Measurements from ENCODE around the gene RCAN2. TPM values are rescaled to one million over a fixed set of nuclear protein-coding genes. Genes with fewer than 3 reads are reported as not detected.

Gene RCAN2
- total and polyA plus RNA-seq, 9 donors = 12.0 to 75.3 (median 16.7) TPM

DNA sequence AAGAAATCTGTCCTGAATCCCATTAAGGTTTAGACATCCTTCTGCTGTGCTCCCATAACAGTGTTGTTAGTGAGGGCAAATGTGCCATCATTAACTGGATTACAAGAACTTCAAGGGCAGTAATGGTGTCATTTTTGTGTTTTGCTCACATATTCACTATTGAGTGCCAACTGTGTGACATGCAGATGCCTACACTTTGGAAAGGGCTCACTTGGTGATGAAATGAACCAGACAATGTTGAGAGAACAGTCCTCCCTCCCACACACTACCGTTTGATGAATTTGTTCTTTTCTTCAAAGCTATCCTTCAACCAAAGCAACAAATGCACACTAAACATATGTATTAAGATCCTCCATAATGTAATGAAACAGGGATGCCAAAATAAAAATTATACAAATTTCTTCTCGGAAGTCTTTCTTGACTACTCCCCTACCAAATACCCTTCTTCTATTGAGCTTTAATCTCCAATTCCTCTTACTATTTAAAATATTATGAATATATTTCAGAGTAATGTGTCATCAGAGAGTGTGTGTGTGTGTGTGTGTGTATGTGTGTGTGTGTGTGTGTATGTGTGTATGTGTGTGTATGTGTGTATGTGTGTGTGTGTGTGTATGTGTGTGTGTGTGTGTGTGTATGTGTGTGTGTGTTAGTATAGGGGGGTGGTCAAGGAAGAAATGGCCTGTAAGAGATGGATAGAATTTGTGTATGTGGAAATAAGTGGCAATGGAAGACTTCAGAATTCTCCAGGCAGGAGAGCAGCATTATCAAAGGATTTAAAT is 228.1 kb downstream of the RCAN2 start:
- Histone ChIP-seq H3K27me3 (no peaks in the 10 kb centered on the region), H3K4me1 (ENCODE audit: insufficient read depth) (peaks cover 5% of the 10 kb centered on the region), H3K36me3 (no peaks in the 10 kb centered on the region), H3K4me3 (no peak overlapping the region), H3K9me3 (no peaks in the 10 kb centered on the region), H3K27ac (no peak overlapping the region)
- TF ChIP-seq POLR2A (IDR thresholded peaks at IDR 0.05) = no peak
- TF ChIP-seq, protein P1, sequence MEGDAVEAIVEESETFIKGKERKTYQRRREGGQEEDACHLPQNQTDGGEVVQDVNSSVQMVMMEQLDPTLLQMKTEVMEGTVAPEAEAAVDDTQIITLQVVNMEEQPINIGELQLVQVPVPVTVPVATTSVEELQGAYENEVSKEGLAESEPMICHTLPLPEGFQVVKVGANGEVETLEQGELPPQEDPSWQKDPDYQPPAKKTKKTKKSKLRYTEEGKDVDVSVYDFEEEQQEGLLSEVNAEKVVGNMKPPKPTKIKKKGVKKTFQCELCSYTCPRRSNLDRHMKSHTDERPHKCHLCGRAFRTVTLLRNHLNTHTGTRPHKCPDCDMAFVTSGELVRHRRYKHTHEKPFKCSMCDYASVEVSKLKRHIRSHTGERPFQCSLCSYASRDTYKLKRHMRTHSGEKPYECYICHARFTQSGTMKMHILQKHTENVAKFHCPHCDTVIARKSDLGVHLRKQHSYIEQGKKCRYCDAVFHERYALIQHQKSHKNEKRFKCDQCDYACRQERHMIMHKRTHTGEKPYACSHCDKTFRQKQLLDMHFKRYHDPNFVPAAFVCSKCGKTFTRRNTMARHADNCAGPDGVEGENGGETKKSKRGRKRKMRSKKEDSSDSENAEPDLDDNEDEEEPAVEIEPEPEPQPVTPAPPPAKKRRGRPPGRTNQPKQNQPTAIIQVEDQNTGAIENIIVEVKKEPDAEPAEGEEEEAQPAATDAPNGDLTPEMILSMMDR (IDR thresholded peaks at IDR 0.05) = no peak
- intact Hi-C loops (cut with DNase I) = no loop called here
- DNase-seq = no peak
- 43 to 55% (median 52%) methylated on average over 2 of the region's 2 CpGs for whole genome bisulfite sequencing, 3 donors

DNA sequence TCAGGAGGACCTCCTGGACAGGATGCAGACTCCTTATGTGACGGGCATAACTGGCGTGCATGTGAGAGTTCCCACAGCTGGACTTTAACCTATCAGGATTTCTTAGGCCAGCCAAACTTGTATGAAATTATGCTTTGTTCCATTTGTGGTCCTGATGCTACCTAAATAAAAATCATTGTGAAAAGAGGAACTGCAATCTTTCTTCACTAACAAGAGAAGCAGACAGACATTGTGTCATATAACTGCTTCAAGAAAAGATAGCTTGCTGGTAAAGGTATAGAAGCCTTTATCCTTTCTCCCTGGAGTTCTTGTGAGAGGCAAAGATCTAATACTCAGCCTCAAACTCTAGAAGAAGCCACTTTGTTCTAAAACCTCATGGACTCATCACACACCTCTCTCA is 233.0 kb downstream of the RCAN2 start:
- Histone ChIP-seq H3K27me3 (no peaks in the 10 kb centered on the region), H3K36me3 (no peaks in the 10 kb centered on the region), H3K4me3 (no peak overlapping the region), H3K9me3 (no peaks in the 10 kb centered on the region), H3K27ac (no peak overlapping the region), H3K4me1 (ENCODE audit: insufficient read depth) (peaks cover 3% of the 10 kb centered on the region)
- DNase-seq = no peak
- intact Hi-C loops (cut with DNase I) = no loop called here
- TF ChIP-seq, protein P1 (IDR thresholded peaks at IDR 0.05) = no peak
- no peak for TF ChIP-seq EP300 (IDR thresholded peaks at IDR 0.05)
- no peak for TF ChIP-seq POLR2A (IDR thresholded peaks at IDR 0.05)
- WGBS, 3 donors = 94 to 98% (median 96%) methylated on average over 2 of the region's 2 CpGs

DNA sequence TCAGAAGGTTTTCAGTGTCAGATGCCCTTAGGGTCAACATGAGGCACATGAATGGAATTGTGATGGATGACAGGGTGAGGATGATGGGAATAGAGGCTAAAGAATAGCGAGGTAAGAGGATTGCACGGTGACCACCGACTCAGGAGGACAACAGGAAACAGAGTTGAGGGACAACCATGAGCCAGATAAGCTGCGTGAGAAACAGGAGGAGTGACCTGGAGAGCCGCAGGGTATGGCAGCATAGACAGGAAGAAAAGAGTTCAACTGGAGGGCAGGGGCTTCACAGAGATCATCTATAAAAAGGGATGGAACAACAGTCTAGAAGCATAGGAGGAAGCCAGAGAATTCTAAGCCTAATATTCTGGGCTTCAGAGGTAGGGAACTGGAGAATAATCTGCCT is 235.7 kb downstream of the RCAN2 start:
- intact Hi-C loops (cut with DNase I) = no loop called here
- no peaks in the 10 kb centered on the region for H3K4me1 ChIP-seq (ENCODE audit: insufficient read depth)
- no peak overlapping the region for H3K27ac ChIP-seq
- 75 to 76% (median 76%) methylated on average over 5 of the region's 5 CpGs for WGBS, 3 donors
- no peaks in the 10 kb centered on the region for H3K9me3 ChIP-seq
- TF ChIP-seq, protein P1 (IDR thresholded peaks at IDR 0.05) = no peak
- no peak for TF ChIP-seq POLR2A (IDR thresholded peaks at IDR 0.05)
- TF ChIP-seq EP300 (IDR thresholded peaks at IDR 0.05) = no peak
- no peak for DNase-seq
- H3K36me3 ChIP-seq = no peaks in the 10 kb centered on the region
- H3K4me3 ChIP-seq = no peak overlapping the region
- H3K27me3 ChIP-seq = no peaks in the 10 kb centered on the region

DNA sequence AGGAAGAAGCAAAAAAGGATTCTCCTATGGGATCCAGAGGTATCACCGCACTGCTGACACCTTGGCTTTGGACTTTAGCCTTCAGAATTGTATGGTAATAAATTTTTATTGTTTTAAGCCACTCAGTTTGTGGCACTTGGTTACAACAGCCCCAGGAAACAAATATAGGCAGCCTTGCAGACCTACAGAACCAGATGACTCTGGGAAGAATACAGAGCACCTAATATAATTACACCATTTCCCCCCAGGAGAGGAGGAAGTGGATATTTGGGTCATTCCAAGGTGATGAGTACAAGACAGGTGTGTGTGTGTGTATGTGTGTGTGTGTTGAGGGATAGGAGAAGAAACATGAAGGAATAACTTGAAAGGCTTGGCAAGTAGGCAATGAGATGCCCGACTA is 236.3 kb downstream of the RCAN2 start:
- TF ChIP-seq EP300 (IDR thresholded peaks at IDR 0.05) (no peak), POLR2A (IDR thresholded peaks at IDR 0.05) (no peak)
- TF ChIP-seq, protein P1 (IDR thresholded peaks at IDR 0.05) = no peak
- H3K27ac ChIP-seq = no peak overlapping the region
- WGBS, 3 donors = 96 to 99% (median 97%) methylated on average over 2 of the region's 2 CpGs
- H3K4me1 ChIP-seq (ENCODE audit: insufficient read depth) = no peaks in the 10 kb centered on the region
- no peak for DNase-seq
- no peak overlapping the region for H3K4me3 ChIP-seq
- no peaks in the 10 kb centered on the region for H3K36me3 ChIP-seq
- H3K27me3 ChIP-seq = no peaks in the 10 kb centered on the region
- intact Hi-C loops (cut with DNase I) = no loop called here
- no peaks in the 10 kb centered on the region for H3K9me3 ChIP-seq

All from ovary (tissue), 9 donors.